Measurements from ENCODE around the gene BZW1.
"Not testable (repeated sequence)": the region's sequence is repeated elsewhere in the genome, so short reads cannot be mapped to it uniquely, and the experiment has no call there.

BZW1 gene

GRCh38 chr2:200801431-200801830 lies 10.3 kb upstream of the BZW1 start:
- WGBS, 2 donors (ENCODE audit: extremely low coverage in 2 of 2, insufficient read length in 2 of 2, insufficient replicate concordance in 1 of 2): no CpG with 5 or more reads among the region's 1 CpG
- H3K9me3 ChIP-seq (replicated peaks in 1 of 2; ENCODE audit: control insufficient read depth in 2 of 2, insufficient read depth in 1 of 2, low read depth in 1 of 2, low read length in 2 of 2); H3K23ac ChIP-seq (ENCODE audit: low read depth, low read length, poor library complexity); H4K8ac ChIP-seq (ENCODE audit: low read depth, low read length); H4K91ac ChIP-seq (ENCODE audit: low read depth, low read length, poor library complexity); H2BK120ac ChIP-seq (ENCODE audit: low read depth, low read length); H3K14ac ChIP-seq (ENCODE audit: low read length); H3K4me2 ChIP-seq (ENCODE audit: insufficient read depth, low read length, poor library complexity, severe bottlenecking); H2BK12ac ChIP-seq (ENCODE audit: low read length); H3K18ac ChIP-seq (ENCODE audit: low read length); H3K9ac ChIP-seq (ENCODE audit: low read depth, low read length, poor library complexity); H3K4me1 ChIP-seq (ENCODE audit: control insufficient read depth in 2 of 2, insufficient read depth in 1 of 2, low read depth in 1 of 2, low read length in 2 of 2); H2AK5ac ChIP-seq (ENCODE audit: low read depth, low read length); DNase-seq (ENCODE audit: low spot score); H3K79me1 ChIP-seq (ENCODE audit: low read depth, low read length); H3K27ac ChIP-seq (replicated peaks; ENCODE audit: low read length); H2BK15ac ChIP-seq (ENCODE audit: low read length); H3K4ac ChIP-seq (ENCODE audit: low read length); H3K36me3 ChIP-seq (replicated peaks in 1 of 2; ENCODE audit: control insufficient read depth in 2 of 2, insufficient read depth in 2 of 2, low read length in 2 of 2); H2AFZ ChIP-seq (ENCODE audit: low read length); H2BK5ac ChIP-seq (ENCODE audit: low read length); H3K4me3 ChIP-seq (ENCODE audit: low read length in 2 of 2): not testable (repeated sequence)
- H3K27me3 ChIP-seq (ENCODE audit: control insufficient read depth in 3 of 3, insufficient read depth in 3 of 3, low read depth in 1 of 3, low read length in 3 of 3): peaks cover 0 to 13% (median 0%) of the 10 kb centered on the region in 3 experiments

GRCh38 chr2:200809506-200810251 lies 2.0 kb upstream of the BZW1 start:
- peaks cover 5 to 19% of the 10 kb centered on the region in 2 donors for H3K36me3 ChIP-seq (replicated peaks in 1 of 2; ENCODE audit: control insufficient read depth in 2 of 2, insufficient read depth in 2 of 2, low read length in 2 of 2)

DNA sequence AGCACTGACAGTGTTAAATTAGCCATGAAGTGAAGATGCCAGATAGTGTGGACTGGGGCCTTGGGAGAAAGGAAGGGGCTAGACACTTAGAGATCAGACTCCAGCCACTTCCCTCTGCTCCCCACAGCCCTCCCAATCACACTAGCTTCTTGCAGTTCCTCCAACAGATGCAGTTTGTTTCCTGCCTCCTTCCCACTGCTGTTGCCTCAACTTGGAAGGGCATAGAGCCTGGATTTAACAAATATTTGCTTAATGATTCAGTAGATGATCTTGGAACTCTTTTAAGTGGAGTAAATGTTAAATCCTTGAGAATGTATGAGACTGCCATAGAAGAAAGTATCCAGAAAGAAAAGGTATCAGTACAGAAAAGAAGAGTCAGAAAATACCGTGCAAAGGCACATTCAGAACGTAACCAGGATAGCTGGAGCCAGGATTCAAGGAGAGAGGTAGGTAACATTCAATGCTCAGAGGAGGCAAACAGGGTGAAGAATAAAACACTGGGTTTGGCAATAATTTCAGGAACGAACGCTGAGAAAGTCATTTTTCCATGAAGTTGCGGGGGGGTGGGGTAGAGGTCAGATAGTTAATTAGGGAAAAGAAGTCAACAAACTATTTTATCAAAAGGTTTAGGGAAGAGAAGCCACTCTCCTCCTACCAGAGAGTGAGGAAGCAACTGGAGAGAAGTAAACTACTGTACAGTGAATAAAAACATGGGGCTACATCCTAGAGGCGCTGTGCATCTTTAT lies 1.3 kb upstream of the BZW1 start:
- Histone ChIP-seq H3K27me3 (ENCODE audit: control insufficient read depth in 3 of 3, insufficient read depth in 3 of 3, low read depth in 1 of 3, low read length in 3 of 3) (no peaks in the 10 kb centered on the region), H4K8ac (ENCODE audit: low read depth, low read length) (no peak overlapping the region), H3K4me3 (ENCODE audit: low read length in 2 of 2) (peak overlapping the region; percentile 57 to 69), H3K4ac (ENCODE audit: low read length) (no peak overlapping the region), H3K79me1 (ENCODE audit: low read depth, low read length) (no peaks in the 10 kb centered on the region), H2BK12ac (ENCODE audit: low read length) (no peak overlapping the region), H3K36me3 (replicated peaks in 1 of 2; ENCODE audit: control insufficient read depth in 2 of 2, insufficient read depth in 2 of 2, low read length in 2 of 2) (peaks cover 10 to 26% of the 10 kb centered on the region in 2 donors), H2AFZ (ENCODE audit: low read length) (peak overlapping the region; percentile 94), H2BK120ac (ENCODE audit: low read depth, low read length) (no peak overlapping the region), H4K91ac (ENCODE audit: low read depth, low read length, poor library complexity) (no peak overlapping the region), H3K14ac (ENCODE audit: low read length) (no peak overlapping the region), H2BK5ac (ENCODE audit: low read length) (no peak overlapping the region), H3K9ac (ENCODE audit: low read depth, low read length, poor library complexity) (no peak overlapping the region), H3K18ac (ENCODE audit: low read length) (no peak overlapping the region), H3K4me1 (ENCODE audit: control insufficient read depth in 2 of 2, insufficient read depth in 1 of 2, low read depth in 1 of 2, low read length in 2 of 2) (peaks cover 4 to 10% of the 10 kb centered on the region in 2 donors), H3K27ac (replicated peaks; ENCODE audit: low read length) (peak overlapping the region; percentile 4), H3K9me3 (replicated peaks in 1 of 2; ENCODE audit: control insufficient read depth in 2 of 2, insufficient read depth in 1 of 2, low read depth in 1 of 2, low read length in 2 of 2) (no peaks in the 10 kb centered on the region), H3K23ac (ENCODE audit: low read depth, low read length, poor library complexity) (no peak overlapping the region), H2BK15ac (ENCODE audit: low read length) (no peak overlapping the region), H3K4me2 (ENCODE audit: insufficient read depth, low read length, poor library complexity, severe bottlenecking) (peak overlapping the region; percentile 56), H2AK5ac (ENCODE audit: low read depth, low read length) (no peak overlapping the region)
- no CpG with 5 or more reads among the region's 6 CpGs for WGBS, 2 donors (ENCODE audit: extremely low coverage in 2 of 2, insufficient read length in 2 of 2, insufficient replicate concordance in 1 of 2)
- no peak for DNase-seq (ENCODE audit: low spot score)

More at GRCh38 chr2:200809506-200810251, 2.0 kb upstream of the BZW1 start:
- Histone ChIP-seq H3K4me2 (ENCODE audit: insufficient read depth, low read length, poor library complexity, severe bottlenecking) (no peak overlapping the region), H2AK5ac (ENCODE audit: low read depth, low read length) (no peak overlapping the region), H2BK15ac (ENCODE audit: low read length) (no peak overlapping the region), H4K91ac (ENCODE audit: low read depth, low read length, poor library complexity) (no peak overlapping the region), H3K18ac (ENCODE audit: low read length) (no peak overlapping the region), H2BK5ac (ENCODE audit: low read length) (no peak overlapping the region), H2BK12ac (ENCODE audit: low read length) (no peak overlapping the region), H3K14ac (ENCODE audit: low read length) (no peak overlapping the region), H2BK120ac (ENCODE audit: low read depth, low read length) (no peak overlapping the region), H2AFZ (ENCODE audit: low read length) (peak overlapping the region; percentile 94), H4K8ac (ENCODE audit: low read depth, low read length) (no peak overlapping the region), H3K4me1 (ENCODE audit: control insufficient read depth in 2 of 2, insufficient read depth in 1 of 2, low read depth in 1 of 2, low read length in 2 of 2) (peaks cover 4 to 10% of the 10 kb centered on the region in 2 donors), H3K79me1 (ENCODE audit: low read depth, low read length) (no peaks in the 10 kb centered on the region), H3K9me3 (replicated peaks in 1 of 2; ENCODE audit: control insufficient read depth in 2 of 2, insufficient read depth in 1 of 2, low read depth in 1 of 2, low read length in 2 of 2) (no peaks in the 10 kb centered on the region), H3K27ac (replicated peaks; ENCODE audit: low read length) (no peak overlapping the region), H3K9ac (ENCODE audit: low read depth, low read length, poor library complexity) (no peak overlapping the region), H3K4ac (ENCODE audit: low read length) (no peak overlapping the region), H3K27me3 (ENCODE audit: control insufficient read depth in 3 of 3, insufficient read depth in 3 of 3, low read depth in 1 of 3, low read length in 3 of 3) (no peaks in the 10 kb centered on the region), H3K23ac (ENCODE audit: low read depth, low read length, poor library complexity) (no peak overlapping the region), H3K4me3 (ENCODE audit: low read length in 2 of 2) (no peak overlapping the region)
- no CpG with 5 or more reads among the region's 7 CpGs for WGBS, 2 donors (ENCODE audit: extremely low coverage in 2 of 2, insufficient read length in 2 of 2, insufficient replicate concordance in 1 of 2)
- DNase-seq (ENCODE audit: low spot score): no peak

- no peak overlapping the region for H3K14ac ChIP-seq (ENCODE audit: low read length)
- peak overlapping the region; percentile 4 for H3K27ac ChIP-seq (replicated peaks; ENCODE audit: low read length)
- WGBS, 2 donors (ENCODE audit: extremely low coverage in 2 of 2, insufficient read length in 2 of 2, insufficient replicate concordance in 1 of 2): no CpG with 5 or more reads among the region's 11 CpGs
- no peaks in the 10 kb centered on the region for H3K79me1 ChIP-seq (ENCODE audit: low read depth, low read length)
- peak overlapping the region; percentile 57 to 69 for H3K4me3 ChIP-seq (ENCODE audit: low read length in 2 of 2)
- no peak overlapping the region for H3K23ac ChIP-seq (ENCODE audit: low read depth, low read length, poor library complexity)
- H2AK5ac ChIP-seq (ENCODE audit: low read depth, low read length): no peak overlapping the region
- peaks cover 11 to 32% of the 10 kb centered on the region in 2 donors for H3K36me3 ChIP-seq (replicated peaks in 1 of 2; ENCODE audit: control insufficient read depth in 2 of 2, insufficient read depth in 2 of 2, low read length in 2 of 2)
- H4K8ac ChIP-seq (ENCODE audit: low read depth, low read length): no peak overlapping the region
- DNase-seq (ENCODE audit: low spot score): no peak
- H3K27me3 ChIP-seq (ENCODE audit: control insufficient read depth in 3 of 3, insufficient read depth in 3 of 3, low read depth in 1 of 3, low read length in 3 of 3): no peaks in the 10 kb centered on the region
- H4K91ac ChIP-seq (ENCODE audit: low read depth, low read length, poor library complexity): no peak overlapping the region
- no peak overlapping the region for H3K4ac ChIP-seq (ENCODE audit: low read length)
- peak overlapping the region; percentile 56 for H3K4me2 ChIP-seq (ENCODE audit: insufficient read depth, low read length, poor library complexity, severe bottlenecking)
- no peak overlapping the region for H3K9ac ChIP-seq (ENCODE audit: low read depth, low read length, poor library complexity)
- no peaks in the 10 kb centered on the region for H3K9me3 ChIP-seq (replicated peaks in 1 of 2; ENCODE audit: control insufficient read depth in 2 of 2, insufficient read depth in 1 of 2, low read depth in 1 of 2, low read length in 2 of 2)
- H2BK15ac ChIP-seq (ENCODE audit: low read length): no peak overlapping the region
- no peak overlapping the region for H2BK5ac ChIP-seq (ENCODE audit: low read length)
- H2BK120ac ChIP-seq (ENCODE audit: low read depth, low read length): no peak overlapping the region
- no peak overlapping the region for H3K18ac ChIP-seq (ENCODE audit: low read length)
- H2BK12ac ChIP-seq (ENCODE audit: low read length): no peak overlapping the region
- peak overlapping the region; percentile 94 for H2AFZ ChIP-seq (ENCODE audit: low read length)
- peaks cover 4 to 10% of the 10 kb centered on the region in 2 donors for H3K4me1 ChIP-seq (ENCODE audit: control insufficient read depth in 2 of 2, insufficient read depth in 1 of 2, low read depth in 1 of 2, low read length in 2 of 2)
Observed at GRCh38 chr2:200810998-200811332, 745 bp upstream of the BZW1 start.

All from neuronal stem cell (in vitro differentiated cells).